ENCODE data around the gene ENTPD1.
"Not testable (repeated sequence)": the region's sequence is repeated elsewhere in the genome, so short reads cannot be mapped to it uniquely, and the experiment has no call there.

ENTPD1 gene

GRCh38 chr10:95792874-95793285 lies 36.9 kb downstream of the ENTPD1 start:
- in situ Hi-C loops (cut with MboI; ENCODE audit: low sequenced_read_pairs) = no loop called here

DNA sequence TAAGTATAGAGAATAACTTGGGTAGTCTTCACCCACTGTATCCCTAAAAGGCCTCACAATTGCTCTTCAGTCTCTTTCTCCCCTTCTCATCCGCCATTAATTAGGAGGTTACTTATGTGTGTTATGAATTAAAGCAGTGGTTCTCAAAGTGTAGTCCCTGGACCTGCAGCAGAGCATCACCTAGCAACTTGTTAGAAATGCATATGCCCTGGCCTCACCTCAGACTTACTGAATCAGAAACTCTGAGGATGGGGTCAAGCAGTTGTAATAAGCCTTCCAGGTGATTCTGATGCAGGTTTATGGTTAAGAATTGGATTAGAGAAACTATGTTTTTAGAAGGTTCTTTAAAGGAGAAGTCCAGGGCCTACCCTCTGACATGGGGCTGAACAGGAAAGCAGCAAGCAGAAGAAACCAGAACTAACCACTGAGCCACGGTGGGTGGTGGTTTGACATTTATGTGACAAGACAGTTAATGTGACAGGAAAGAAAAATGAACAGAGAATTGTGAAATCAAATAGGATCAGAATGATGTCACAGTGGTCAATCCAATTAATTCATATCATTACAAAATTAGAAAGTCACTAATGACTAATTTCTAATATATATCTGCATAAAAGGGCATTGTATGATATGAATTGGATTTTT lies 37.6 kb downstream of the ENTPD1 start:
- in situ Hi-C loops (cut with MboI; ENCODE audit: low sequenced_read_pairs) = no loop called here

- in situ Hi-C loops (cut with MboI; ENCODE audit: low sequenced_read_pairs) = no loop called here
These were observed 38.2 kb downstream of the ENTPD1 start for GRCh38 chr10:95794195-95794594.

DNA sequence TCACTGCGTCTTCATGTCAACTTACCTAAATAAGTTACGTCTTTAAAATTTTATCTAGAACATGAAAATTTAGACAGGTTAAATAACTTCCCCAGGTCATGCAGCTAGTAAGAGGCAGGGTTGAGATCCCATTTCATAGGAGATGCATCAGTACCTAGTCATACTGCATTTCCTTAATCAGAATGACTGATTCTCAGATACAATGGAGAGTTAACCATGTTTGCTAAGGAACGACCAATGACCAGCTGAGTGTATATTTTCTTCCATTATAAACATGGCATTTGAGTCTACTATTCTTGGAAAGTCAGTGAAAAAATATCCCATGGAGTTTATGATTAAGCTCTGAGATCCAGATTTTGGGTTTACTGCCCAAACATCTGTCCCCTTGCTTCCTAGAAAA lies 39.6 kb downstream of the ENTPD1 start:
- in situ Hi-C loops (cut with MboI; ENCODE audit: low sequenced_read_pairs) = no loop called here

GRCh38 chr10:95796504-95796903 lies 40.5 kb downstream of the ENTPD1 start:
- in situ Hi-C loops (cut with MboI; ENCODE audit: low sequenced_read_pairs) = no loop called here

DNA sequence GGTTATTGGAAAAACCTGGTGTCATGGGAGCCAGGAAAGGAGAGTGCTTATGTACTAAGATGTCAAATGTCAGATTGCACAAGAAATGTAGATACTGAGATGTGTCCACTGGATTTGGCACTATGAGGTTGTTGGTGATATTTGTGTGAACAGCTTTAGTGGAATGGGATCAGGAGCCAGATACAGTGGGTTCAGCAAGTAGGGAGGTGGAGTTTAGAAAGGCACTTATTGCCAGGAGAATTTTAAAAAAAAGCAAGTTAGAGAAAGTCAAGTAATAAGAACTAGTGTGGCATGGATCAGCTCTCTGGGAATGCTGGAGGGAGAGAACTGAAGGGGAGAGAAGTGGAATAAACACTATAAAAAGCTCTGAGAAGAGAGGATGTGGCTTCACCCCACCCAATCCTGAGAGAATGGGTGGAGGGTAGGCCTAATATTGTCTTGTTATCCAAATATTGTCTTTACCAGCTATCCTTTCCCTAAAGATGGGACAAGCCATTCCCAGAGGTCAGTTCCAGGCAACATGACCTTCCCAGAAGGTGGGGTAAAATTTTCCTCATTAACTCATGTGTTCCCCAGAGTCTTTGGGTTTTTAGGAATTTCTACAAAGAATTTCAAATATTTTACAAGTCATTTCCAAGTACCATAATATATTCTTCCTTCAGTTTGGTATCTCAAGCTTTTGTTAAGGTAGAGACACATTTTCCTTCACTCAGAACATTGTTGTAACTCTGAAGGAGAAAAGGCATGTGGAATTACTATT lies 42.3 kb downstream of the ENTPD1 start:
- in situ Hi-C loops (cut with MboI; ENCODE audit: low sequenced_read_pairs) = no loop called here

DNA sequence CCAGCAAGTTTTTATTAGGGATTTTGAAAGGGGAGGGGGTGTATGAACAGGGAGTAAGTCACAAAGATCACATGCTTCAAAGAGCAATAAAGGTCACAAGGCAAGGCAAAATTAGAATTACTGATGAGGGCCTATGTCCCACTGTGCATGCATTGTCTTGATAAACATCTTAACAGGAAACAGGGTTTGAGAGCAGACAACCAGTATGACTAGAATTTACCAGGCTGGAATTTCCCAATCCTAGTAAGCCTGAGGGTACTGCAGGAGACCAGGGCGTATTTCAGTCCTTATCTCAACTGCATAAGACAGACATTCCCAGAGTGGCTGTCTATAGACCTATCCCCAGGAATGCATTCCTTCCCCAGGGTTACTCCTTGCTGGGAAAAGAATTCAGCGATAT lies 44.3 kb downstream of the ENTPD1 start:
- in situ Hi-C loops (cut with MboI; ENCODE audit: low sequenced_read_pairs) = not testable (repeated sequence)

DNA sequence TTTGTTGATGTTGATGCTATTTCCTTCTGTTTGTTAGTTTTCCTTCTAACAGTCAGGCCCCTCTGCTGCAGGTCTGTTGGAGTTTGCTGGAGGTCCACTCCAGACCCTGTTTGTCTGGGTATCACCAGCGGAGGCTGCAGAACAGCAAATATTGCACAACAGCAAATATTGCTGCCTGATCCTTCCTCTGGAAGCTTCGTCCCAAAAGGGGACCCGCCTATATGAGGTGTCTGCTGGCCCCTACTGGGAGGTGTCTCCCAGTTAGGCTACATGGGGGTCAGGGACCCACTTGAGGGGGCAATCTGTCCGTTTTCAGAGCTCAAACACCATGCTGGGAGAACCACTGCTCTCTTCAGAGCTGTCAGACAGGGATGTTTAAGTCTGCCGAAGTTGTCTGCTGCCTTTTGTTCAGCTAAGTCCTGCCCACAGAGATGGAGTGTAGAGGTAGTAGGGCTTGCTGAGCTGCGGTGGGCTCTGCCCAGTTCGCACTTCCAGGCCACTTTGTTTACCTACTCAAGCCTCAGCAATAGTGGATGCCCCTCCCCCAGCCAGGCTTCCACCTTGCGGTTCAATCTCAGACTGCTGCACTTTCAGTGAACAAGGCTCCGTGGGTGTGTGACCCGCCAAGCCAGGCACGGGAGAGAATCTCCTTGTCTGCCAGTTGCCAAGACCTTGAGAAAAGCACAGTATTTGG lies 50.9 kb downstream of the ENTPD1 start:
- in situ Hi-C loops (cut with MboI; ENCODE audit: low sequenced_read_pairs) = not testable (repeated sequence)

DNA sequence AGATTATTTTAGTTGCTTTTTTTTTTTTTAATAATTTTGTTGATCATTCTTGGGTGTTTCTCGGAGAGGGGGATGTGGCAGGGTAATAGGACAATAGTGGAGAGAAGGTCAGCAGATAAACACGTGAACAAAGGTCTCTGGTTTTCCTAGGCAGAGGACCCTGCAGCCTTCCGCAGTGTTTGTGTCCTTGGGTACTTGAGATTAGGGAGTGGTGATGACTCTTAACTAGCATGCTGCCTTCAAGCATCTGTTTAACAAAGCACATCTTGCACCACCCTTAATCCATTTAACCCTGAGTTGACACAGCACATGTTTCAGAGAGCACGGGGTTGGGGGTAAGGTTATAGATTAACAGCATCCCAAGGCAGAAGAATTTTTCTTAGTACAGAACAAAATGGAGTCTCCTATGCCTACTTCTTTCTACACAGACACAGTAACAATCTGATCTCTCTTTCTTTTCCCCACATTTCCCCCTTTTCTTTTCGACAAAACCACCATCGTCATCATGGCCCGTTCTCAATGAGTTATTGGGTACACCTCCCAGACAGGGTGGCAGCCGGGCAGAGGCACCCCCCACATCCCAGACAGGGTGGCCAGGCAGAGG lies 52.8 kb downstream of the ENTPD1 start:
- in situ Hi-C loops (cut with MboI; ENCODE audit: low sequenced_read_pairs) = not testable (repeated sequence)

- in situ Hi-C loops (cut with MboI; ENCODE audit: low sequenced_read_pairs) = no loop called here
These were observed 53.6 kb downstream of the ENTPD1 start for GRCh38 chr10:95809370-95810197.

DNA sequence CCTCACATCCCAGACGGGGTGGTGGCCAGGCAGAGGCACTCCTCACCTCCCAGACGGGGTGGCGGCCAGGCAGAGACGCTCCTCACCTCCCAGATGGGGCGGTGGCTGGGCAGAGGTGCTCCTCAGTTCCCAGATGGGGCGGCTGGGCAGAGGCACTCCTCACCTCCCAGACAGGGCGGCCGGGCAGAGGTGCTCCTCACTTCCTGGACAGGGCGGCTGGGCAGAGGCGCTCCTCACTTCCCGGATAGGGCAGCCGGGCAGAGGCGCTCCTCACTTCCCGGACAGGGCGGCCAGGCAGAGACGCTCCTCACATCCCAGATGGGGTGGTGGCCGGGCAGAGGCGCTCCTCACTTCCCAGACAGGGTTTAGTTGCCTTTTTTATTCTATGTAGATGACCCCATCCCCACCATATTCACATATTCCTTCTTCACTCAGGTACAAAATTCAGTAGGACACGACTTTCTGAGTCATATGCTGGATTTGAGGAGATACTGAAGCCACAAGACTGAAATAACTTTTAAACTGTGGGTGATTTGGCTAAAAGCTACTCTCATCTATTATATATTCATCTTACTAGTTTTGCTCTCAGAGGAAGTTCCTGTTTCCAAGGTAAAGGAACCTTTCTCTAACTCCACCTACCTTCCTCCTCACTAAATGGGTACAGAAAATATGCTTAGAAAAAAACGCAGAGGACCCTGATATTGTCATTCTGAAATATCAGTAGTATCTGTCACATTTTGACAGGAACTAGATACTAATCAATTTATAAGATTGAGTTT lies 54.4 kb downstream of the ENTPD1 start:
- in situ Hi-C loops (cut with MboI; ENCODE audit: low sequenced_read_pairs) = no loop called here

DNA sequence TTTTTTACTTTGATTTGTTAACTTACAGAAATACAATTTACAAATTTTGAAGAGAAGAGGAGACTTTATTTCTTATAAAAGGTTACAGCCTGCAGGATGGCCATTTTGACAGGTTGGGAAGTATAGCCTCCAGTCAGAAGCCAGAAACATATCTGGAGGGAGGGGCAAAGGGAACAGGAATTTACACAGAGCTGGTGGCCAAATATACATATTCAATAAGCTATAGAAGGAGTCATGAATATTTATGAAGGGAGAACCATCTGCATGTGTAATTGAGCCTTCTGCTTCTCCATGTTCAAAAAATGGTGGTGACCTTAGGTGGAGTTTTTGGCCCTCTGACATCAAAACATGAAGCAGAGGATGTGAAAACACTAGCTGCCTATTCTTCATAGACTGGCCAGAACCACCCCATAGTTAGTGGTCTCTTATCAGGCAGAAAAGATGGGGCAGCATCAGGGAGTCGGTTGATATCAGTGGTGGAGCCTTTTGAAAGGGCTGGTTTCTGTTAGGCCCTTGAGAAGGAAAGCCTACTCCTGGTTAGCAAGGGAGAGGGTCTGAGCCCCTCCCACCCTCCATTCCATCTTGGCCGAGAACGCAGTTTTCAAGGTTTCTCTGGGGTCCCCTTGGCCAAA lies 57.2 kb downstream of the ENTPD1 start:
- in situ Hi-C loops (cut with MboI; ENCODE audit: low sequenced_read_pairs) = no loop called here

DNA sequence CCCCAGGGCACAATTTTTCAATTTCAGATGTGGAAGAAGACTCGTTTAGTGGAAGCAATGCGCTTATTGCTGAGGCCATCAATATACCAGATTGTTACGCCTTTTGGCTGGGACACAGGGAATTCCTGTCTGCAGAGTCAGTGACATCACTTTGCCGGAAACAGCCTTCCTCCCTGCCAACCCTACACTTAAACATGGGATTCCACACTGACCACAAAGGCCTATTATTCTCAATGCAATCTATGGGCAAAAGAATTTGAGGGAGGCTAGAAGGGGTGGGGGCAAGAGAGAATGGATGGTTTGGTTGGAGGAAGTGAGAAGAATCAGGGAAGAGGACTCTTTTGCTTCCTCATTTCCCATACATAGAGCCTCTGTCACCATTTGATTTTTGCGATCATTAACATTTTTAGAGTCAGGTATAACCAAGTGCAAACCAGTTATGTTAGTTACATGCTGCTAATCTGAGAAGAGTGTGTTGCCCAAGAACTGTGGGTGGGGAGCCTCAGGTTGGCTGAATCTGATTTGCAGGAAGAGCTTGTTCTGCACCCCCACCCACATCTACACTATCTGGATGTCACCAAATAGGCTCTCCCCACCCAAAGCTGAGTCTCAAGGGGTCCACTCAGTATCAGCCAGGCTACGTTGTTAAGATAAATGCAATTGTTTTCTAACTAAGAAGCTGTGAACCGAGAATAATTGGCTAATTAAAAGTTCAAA lies 58.2 kb downstream of the ENTPD1 start:
- in situ Hi-C loops (cut with MboI; ENCODE audit: low sequenced_read_pairs) = no loop called here

- in situ Hi-C loops (cut with MboI; ENCODE audit: low sequenced_read_pairs) = no loop called here
These were observed 59.2 kb downstream of the ENTPD1 start for GRCh38 chr10:95815133-95815532.

- in situ Hi-C loops (cut with MboI; ENCODE audit: low sequenced_read_pairs) = no loop called here
These were observed 59.8 kb downstream of the ENTPD1 start for GRCh38 chr10:95815701-95816240.

GRCh38 chr10:95818010-95818409 lies 62.0 kb downstream of the ENTPD1 start:
- in situ Hi-C loops (cut with MboI; ENCODE audit: low sequenced_read_pairs) = no loop called here

DNA sequence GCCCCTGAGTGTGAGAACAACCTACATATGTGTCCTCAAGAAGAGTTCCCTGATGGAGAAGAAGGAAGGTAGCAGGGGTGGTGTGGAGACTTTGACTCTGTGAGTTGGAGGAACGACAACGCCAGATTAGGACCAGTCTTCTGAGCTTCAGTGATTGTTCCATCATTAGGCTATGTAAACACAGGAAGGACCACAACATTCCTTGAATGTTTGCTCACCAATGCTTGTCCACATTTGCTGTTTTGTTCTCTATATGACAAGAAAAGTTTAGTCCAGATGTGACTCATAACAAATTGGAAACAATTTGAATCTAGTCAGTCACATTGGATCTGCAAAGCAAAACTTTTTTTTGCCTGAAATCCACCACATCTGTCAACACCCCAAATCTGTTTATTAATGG lies 62.7 kb downstream of the ENTPD1 start:
- in situ Hi-C loops (cut with MboI; ENCODE audit: low sequenced_read_pairs) = no loop called here

- in situ Hi-C loops (cut with MboI; ENCODE audit: low sequenced_read_pairs) = no loop called here
These were observed 63.8 kb downstream of the ENTPD1 start for GRCh38 chr10:95819620-95820329.

Data from hTERT RPE-1 (cell line).